HG02943 (cell line): ENCODE measurements around the gene RPS4Y1.
"Not testable (repeated sequence)": the region's sequence is repeated elsewhere in the genome, so short reads cannot be mapped to it uniquely, and the experiment has no call there.

Experiments used
- ATAC-seq: cut with Tn5 transposase; IDR thresholded peaks from one replicate; pipeline ENCODE4 v1.9.1; 2021; ENCODE audit warnings: mild to moderate bottlenecking, low read depth, moderate library complexity; ENCODE audit not compliant: unreplicated experiment

RPS4Y1 gene

GRCh38 chrY:2841471-2841893, at the start of gene RPS4Y1:
Gene RPS4Y1 (plus strand): TSS chrY:2841602. CDS start chrY:2841625, 23 bp downstream.
- ATAC-seq, result no peak

- ATAC-seq, result no peak
Observed at GRCh38 chrY:2796977-2797523, 44.4 kb upstream of the RPS4Y1 start.

- ATAC-seq, result no peak
Observed at GRCh38 chrY:2797991-2798390, 43.4 kb upstream of the RPS4Y1 start.

GRCh38 chrY:2800246-2800645, 41.2 kb upstream of the RPS4Y1 start:
- ATAC-seq, result no peak

GRCh38 chrY:2817146-2817896, 24.1 kb upstream of the RPS4Y1 start:
- ATAC-seq, result not testable (repeated sequence)

- no peak for ATAC-seq
Observed at GRCh38 chrY:2824471-2824870, 16.9 kb upstream of the RPS4Y1 start.

- ATAC-seq, result no peak
Observed at GRCh38 chrY:2828497-2828896, 12.9 kb upstream of the RPS4Y1 start.

- ATAC-seq, result no peak
Observed at GRCh38 chrY:2835230-2835629, 6.2 kb upstream of the RPS4Y1 start.

GRCh38 chrY:2837078-2837477, 4.3 kb upstream of the RPS4Y1 start:
- ATAC-seq, result no peak

GRCh38 chrY:2837932-2838331, 3.5 kb upstream of the RPS4Y1 start:
- no peak for ATAC-seq

GRCh38 chrY:2846791-2847190, 5.4 kb downstream of the RPS4Y1 start:
- no peak for ATAC-seq

- no peak for ATAC-seq
Observed at GRCh38 chrY:2848384-2848783, 7.0 kb downstream of the RPS4Y1 start.

- ATAC-seq, result no peak
Observed at GRCh38 chrY:2849368-2849767, 8.0 kb downstream of the RPS4Y1 start.

GRCh38 chrY:2854145-2854774, 12.9 kb downstream of the RPS4Y1 start:
- ATAC-seq, result no peak

GRCh38 chrY:2857068-2857467, 15.7 kb downstream of the RPS4Y1 start:
- ATAC-seq, result no peak

- ATAC-seq, result no peak
Observed at GRCh38 chrY:2857686-2858085, 16.3 kb downstream of the RPS4Y1 start.

- ATAC-seq, result no peak
Observed at GRCh38 chrY:2859782-2860181, 18.4 kb downstream of the RPS4Y1 start.

GRCh38 chrY:2860511-2860910, 19.1 kb downstream of the RPS4Y1 start:
- no peak for ATAC-seq

- ATAC-seq, result no peak
Observed at GRCh38 chrY:2866581-2866980, 25.2 kb downstream of the RPS4Y1 start.

- no peak for ATAC-seq
Observed at GRCh38 chrY:2867469-2867868, 26.1 kb downstream of the RPS4Y1 start.

- no peak for ATAC-seq
Observed at GRCh38 chrY:2868035-2868607, 26.7 kb downstream of the RPS4Y1 start.
